ENCODE data around the gene BABAM1.

Gene BABAM1

GRCh38 chr19:17243211-17243829 lies 23.9 kb upstream of the BABAM1 start:
- DNase-seq (ENCODE audit: low read depth), result no peak

GRCh38 chr19:17243830-17244617 lies 23.2 kb upstream of the BABAM1 start:
- DNase-seq (ENCODE audit: low read depth), result no peak

GRCh38 chr19:17244618-17245534 lies 22.4 kb upstream of the BABAM1 start:
- no peak for DNase-seq (ENCODE audit: low read depth)

- DNase-seq (ENCODE audit: low read depth), result no peak
Observed at GRCh38 chr19:17245535-17245984, 21.7 kb upstream of the BABAM1 start, which contains the start of gene NR2F6. NR2F6 (minus strand) TSS chr19:17245919; CDS start chr19:17245220, 699 bp downstream.

- DNase-seq (ENCODE audit: low read depth), result no peak
Observed at GRCh38 chr19:17246681-17247425, 20.4 kb upstream of the BABAM1 start.

GRCh38 chr19:17248011-17248776 lies 19.0 kb upstream of the BABAM1 start:
- no peak for DNase-seq (ENCODE audit: low read depth)

GRCh38 chr19:17249887-17250548 lies 17.2 kb upstream of the BABAM1 start:
- no peak for DNase-seq (ENCODE audit: low read depth)

GRCh38 chr19:17254636-17255035 lies 12.6 kb upstream of the BABAM1 start:
- no peak for DNase-seq (ENCODE audit: low read depth)

- no peak for DNase-seq (ENCODE audit: low read depth)
Observed at GRCh38 chr19:17255150-17255621, 12.1 kb upstream of the BABAM1 start.

GRCh38 chr19:17256130-17256529 lies 11.1 kb upstream of the BABAM1 start:
- DNase-seq (ENCODE audit: low read depth), result no peak

GRCh38 chr19:17259118-17259780 lies 8.0 kb upstream of the BABAM1 start:
- no peak for DNase-seq (ENCODE audit: low read depth)

- DNase-seq (ENCODE audit: low read depth), result no peak
Observed at GRCh38 chr19:17259934-17260333, 7.3 kb upstream of the BABAM1 start.

GRCh38 chr19:17260842-17261325 lies 6.4 kb upstream of the BABAM1 start:
- no peak for DNase-seq (ENCODE audit: low read depth)

GRCh38 chr19:17262557-17262956 lies 4.7 kb upstream of the BABAM1 start:
- no peak for DNase-seq (ENCODE audit: low read depth)

- DNase-seq (ENCODE audit: low read depth), result no peak
Observed at GRCh38 chr19:17263712-17264640, 3.3 kb upstream of the BABAM1 start.

GRCh38 chr19:17264641-17264979 lies 2.6 kb upstream of the BABAM1 start, which contains the start of gene USHBP1:
USHBP1 (minus strand) TSS chr19:17264745; CDS start chr19:17264299, 446 bp downstream.
- DNase-seq (ENCODE audit: low read depth), result no peak

GRCh38 chr19:17266026-17266425 lies 1.2 kb upstream of the BABAM1 start:
- no peak for DNase-seq (ENCODE audit: low read depth)

GRCh38 chr19:17266589-17266974 lies 661 bp upstream of the BABAM1 start:
- DNase-seq (ENCODE audit: low read depth), result no peak

Measured in GM04503 (cell line).